ENCODE data around the gene FHOD3.

Gene FHOD3

DNA sequence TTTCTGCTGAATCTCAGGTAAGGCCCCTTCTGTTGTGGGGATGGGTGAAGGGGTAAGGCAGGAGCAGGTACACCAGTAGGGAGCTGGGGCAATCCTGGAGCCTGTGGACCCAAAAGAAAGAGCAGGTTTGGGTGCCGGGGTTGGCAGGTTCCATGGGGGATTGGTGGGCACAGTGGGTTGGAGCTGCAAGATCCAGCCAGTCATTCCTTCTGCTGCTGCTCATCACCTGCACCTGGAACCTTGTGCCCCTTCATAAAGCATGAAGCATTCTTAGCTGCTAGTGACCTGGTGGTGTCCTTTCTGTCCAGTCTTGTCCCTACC lies 24.9 kb downstream of the FHOD3 start:
- in situ Hi-C loops (cut with MboI; ENCODE audit: low pct_unique_long_range_greater_than_20kb, low sequenced_read_pairs, unreplicated experiment): no loop called here
- no peak for DNase-seq (ENCODE audit: low spot score)
- TF ChIP-seq, protein P1, sequence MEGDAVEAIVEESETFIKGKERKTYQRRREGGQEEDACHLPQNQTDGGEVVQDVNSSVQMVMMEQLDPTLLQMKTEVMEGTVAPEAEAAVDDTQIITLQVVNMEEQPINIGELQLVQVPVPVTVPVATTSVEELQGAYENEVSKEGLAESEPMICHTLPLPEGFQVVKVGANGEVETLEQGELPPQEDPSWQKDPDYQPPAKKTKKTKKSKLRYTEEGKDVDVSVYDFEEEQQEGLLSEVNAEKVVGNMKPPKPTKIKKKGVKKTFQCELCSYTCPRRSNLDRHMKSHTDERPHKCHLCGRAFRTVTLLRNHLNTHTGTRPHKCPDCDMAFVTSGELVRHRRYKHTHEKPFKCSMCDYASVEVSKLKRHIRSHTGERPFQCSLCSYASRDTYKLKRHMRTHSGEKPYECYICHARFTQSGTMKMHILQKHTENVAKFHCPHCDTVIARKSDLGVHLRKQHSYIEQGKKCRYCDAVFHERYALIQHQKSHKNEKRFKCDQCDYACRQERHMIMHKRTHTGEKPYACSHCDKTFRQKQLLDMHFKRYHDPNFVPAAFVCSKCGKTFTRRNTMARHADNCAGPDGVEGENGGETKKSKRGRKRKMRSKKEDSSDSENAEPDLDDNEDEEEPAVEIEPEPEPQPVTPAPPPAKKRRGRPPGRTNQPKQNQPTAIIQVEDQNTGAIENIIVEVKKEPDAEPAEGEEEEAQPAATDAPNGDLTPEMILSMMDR (IDR thresholded peaks at IDR 0.05; ENCODE audit: extremely low read depth, insufficient read depth, missing control alignments): no peak

- DNase-seq (ENCODE audit: low spot score): no peak
- in situ Hi-C loops (cut with MboI; ENCODE audit: low pct_unique_long_range_greater_than_20kb, low sequenced_read_pairs, unreplicated experiment): no loop called here
- TF ChIP-seq, protein P1 (IDR thresholded peaks at IDR 0.05; ENCODE audit: extremely low read depth, insufficient read depth, missing control alignments): no peak
These were observed 25.2 kb downstream of the FHOD3 start for GRCh38 chr18:36322734-36323133.

GRCh38 chr18:36323421-36323820 lies 25.9 kb downstream of the FHOD3 start:
- TF ChIP-seq, protein P1 (IDR thresholded peaks at IDR 0.05; ENCODE audit: extremely low read depth, insufficient read depth, missing control alignments): no peak
- no peak for DNase-seq (ENCODE audit: low spot score)
- in situ Hi-C loops (cut with MboI; ENCODE audit: low pct_unique_long_range_greater_than_20kb, low sequenced_read_pairs, unreplicated experiment): no loop called here

DNA sequence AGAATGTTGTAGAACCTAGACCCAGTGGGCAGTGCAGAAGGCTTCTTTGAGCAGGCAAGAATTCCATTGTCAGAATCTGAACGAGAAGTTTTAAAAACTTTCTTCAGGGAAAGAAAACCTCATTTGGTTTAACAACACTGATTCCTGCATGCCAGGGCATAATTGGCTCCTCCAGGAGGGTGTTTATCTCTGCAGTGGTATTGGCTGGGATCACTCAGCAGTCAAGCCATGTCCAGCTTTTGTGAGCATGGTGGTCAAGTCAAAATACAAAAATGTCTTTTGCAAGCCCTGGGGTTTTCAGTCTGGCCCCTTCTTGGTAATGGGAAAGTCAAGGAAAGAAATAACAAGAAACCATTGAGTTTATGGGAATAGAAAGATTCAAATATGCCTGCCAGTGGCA lies 28.3 kb downstream of the FHOD3 start:
- in situ Hi-C loops (cut with MboI; ENCODE audit: low pct_unique_long_range_greater_than_20kb, low sequenced_read_pairs, unreplicated experiment): no loop called here
- no peak for DNase-seq (ENCODE audit: low spot score)
- TF ChIP-seq, protein P1 (IDR thresholded peaks at IDR 0.05; ENCODE audit: extremely low read depth, insufficient read depth, missing control alignments): no peak

DNA sequence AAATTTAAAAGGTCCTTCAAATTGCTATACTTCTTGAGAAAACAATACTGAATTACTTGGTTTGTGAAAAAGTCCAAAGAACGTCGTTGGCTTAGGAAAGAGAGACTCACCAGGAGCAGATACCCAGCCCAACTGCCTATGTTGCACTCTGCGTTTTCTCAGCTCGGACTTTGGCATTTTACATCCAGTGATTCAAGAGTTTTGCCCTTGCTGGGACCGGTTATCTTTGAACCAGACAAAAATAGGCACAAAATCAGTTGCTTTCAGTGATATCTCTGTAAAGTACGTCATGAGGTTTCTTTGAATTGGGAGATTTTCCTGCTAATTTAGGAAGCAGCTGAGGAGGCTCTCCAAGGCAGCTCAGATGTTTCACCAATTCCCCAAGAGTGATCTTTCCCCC lies 29.3 kb downstream of the FHOD3 start:
- in situ Hi-C loops (cut with MboI; ENCODE audit: low pct_unique_long_range_greater_than_20kb, low sequenced_read_pairs, unreplicated experiment): no loop called here
- TF ChIP-seq, protein P1 (IDR thresholded peaks at IDR 0.05; ENCODE audit: extremely low read depth, insufficient read depth, missing control alignments): no peak
- no peak for DNase-seq (ENCODE audit: low spot score)

- TF ChIP-seq, protein P1 (IDR thresholded peaks at IDR 0.05; ENCODE audit: extremely low read depth, insufficient read depth, missing control alignments): no peak
- no peak for DNase-seq (ENCODE audit: low spot score)
- in situ Hi-C loops (cut with MboI; ENCODE audit: low pct_unique_long_range_greater_than_20kb, low sequenced_read_pairs, unreplicated experiment): no loop called here
These were observed 30.1 kb downstream of the FHOD3 start for GRCh38 chr18:36327352-36328316.
